ENCODE results near the gene GRIN3A.
"Not testable (repeated sequence)": the region's sequence is repeated elsewhere in the genome, so short reads cannot be mapped to it uniquely, and the experiment has no call there.

Gene GRIN3A

DNA sequence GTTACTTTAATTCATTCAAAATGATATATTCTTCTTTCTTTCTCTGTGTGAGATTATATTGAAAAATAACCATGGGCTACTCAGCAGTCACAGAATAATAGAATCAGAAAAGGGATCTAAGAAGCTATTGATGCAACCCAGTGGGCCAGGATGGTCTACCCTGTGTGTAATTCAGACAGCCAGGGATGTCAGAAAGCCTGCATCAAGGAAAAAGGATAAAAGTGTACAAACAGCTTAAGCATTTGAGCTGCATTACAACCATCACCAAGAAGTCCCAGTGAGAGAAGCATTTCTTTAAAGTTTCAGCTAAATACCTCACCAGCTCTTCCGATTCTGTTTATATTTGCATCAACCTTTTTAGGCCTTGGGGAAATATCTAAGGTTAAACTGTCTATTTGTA is 105.8 kb downstream of the GRIN3A start:
- no peak for DNase-seq (ENCODE audit: low spot score)

DNA sequence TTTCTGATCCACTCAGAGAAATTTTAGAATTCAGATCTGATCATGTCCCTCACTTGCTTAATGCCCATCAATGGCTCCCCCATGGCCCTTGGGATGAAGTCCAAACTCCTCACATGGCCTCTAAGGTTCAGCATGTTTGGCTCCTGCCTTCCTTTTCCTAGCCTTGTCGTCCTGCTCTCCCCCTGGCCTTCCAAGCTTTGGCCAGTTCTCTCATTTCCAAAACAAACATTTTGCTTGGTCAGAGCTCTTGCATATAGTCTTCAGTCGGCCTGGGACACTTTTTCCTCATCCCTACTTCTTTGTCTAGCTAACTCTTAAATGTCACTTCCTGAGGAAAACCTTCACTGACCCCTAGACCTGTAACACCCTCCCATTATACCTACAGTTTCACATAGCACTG is 106.6 kb downstream of the GRIN3A start:
- DNase-seq (ENCODE audit: low spot score) = no peak

DNA sequence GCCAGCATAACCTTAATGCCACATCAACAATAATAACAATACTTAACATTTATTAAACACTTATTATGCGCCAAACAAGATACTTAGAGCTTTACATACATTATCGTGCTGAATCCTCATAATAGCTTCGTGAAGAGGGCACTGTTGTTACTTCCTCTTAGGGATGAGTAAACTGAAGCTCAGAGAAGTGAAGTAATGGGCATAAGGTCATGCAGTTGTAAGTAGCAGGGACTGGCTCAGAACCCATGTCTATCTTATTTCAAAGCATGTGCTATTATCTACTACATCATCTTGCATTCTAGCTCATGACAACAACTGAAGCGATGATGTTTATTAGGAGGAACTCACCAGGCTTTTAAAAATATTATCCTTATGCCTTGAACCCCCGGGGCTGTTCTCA is 108.8 kb downstream of the GRIN3A start:
- DNase-seq (ENCODE audit: low spot score) = no peak

DNA sequence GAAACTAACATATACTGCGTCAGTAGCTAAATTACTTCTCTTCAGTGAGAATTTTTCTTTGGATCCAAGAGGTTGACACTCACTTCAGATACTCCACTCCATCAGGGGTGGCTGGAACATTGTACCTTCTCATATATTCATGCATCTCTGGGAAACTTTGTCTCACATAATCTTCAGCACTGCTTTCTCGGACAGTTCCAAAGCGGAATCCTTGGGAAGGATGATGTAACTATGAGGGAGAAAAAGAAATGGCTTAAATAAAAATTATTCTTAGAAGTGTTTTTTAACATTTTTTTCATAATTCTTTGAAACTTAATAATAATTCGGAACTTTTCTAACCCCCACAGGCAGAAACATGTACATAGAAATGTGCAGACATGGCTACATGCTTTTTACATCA is 110.3 kb downstream of the GRIN3A start:
- no peak for DNase-seq (ENCODE audit: low spot score)

DNA sequence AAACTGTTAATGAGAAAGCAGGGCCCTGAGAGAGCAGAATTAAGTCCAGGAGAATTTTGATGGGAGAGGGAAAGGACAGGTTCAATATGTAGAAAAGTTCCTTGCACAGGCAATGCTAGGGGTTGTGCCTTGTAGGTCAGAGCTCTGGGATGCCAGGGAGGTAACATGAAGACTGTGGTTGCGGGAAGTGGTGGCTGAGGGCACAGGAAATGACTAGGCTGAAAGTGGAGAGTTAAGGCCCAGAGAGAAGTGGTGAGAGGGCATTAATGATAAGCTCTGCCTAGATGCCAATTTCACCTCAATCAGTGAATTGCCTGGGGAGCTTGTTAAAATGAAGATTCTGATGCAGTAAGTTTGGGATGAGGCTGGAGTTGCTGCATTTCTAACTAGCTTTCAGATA is 112.2 kb downstream of the GRIN3A start:
- no peak for DNase-seq (ENCODE audit: low spot score)

DNA sequence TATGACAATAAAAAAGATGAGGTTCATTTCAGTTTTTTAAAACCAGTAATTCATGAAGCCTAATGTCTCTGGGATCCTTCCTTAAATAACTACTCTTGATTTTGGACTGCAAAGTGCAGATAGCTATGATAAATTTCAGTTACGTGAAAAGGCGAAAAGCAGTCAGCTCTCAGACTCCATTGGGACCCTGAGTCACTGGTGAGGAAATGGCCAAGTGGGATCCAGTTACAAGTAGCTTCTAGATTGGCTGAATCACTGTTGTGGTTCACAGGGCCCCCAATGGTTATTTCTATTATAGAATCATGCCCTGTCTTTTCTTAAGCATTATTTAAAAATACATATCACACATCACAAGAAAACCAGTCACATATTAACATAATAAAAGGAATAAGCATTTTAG is 112.6 kb downstream of the GRIN3A start:
- DNase-seq (ENCODE audit: low spot score) = no peak

DNA sequence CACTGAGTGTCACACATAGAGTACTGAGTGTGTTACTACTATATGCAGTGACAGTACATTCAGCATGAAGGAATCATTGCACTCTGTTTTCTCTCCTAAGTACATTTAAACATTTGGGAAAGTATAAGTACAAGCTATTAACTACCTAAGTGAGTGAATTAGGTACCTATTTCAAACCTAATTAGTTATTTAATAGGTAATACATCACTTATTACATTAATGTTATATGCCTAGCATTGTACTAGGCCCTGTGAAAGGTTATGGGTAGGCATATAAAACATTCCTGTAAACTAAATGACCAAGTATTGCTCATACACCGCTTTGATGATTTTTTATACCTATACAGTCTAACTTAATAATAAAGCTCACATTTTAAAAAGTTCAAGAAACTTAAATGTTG is 118.0 kb downstream of the GRIN3A start:
- DNase-seq (ENCODE audit: low spot score) = no peak

DNA sequence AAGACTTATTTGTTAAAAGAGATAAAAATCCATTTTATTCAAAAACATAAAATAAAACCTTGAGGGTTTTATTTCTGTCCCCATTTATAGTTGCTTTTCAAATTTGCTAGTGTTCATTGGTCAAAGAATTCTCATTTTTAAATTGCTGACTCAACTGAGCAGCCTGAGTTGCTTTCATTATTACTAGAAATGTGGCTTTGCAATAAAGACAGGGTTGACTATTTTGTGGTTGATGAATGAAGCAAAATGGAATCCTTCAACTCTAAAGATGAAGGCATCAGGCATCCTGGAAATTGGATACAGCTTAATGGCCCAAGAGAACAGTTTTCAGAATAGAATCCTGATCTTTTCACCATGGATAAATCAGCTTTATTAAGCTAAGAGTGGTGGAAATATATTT is 119.7 kb downstream of the GRIN3A start:
- DNase-seq (ENCODE audit: low spot score) = no peak

DNA sequence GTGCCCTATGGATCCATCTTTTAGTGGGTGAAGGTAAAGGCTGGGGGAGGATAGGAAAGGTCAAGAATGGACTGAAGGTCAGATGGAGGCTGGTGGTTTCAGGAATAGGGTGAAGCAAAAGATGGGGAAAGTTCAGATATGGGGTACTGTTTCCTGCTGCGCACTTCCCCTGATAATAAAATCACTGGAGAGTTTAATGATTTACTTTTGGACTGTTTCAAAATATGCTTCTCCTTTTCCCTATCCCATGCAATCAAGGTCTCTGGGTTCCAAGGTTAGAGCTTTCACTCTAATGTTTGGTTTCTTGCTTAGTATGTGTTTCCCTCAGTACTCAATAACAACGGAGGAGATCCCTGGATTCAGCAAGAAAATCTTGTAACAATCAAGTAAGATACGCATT is 132.9 kb downstream of the GRIN3A start:
- no peak for DNase-seq (ENCODE audit: low spot score)

DNA sequence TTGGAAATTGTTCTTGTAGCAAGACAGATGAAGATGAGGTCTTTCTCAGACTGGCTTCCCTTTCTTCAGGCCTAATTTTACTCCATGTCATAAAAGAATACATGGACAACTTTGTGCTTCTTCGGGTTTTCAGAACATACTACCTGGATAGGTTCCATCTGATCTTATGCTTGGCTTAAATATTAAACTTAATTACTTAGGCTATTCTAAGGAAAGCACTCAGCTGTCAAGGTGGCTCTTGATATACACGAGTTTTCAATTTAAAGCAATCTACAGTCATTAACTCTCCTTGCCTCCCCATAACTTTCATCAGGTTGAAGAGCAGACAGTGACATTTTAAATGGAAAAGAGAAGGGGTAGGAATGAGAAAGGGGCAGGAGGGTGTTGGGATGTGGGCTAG is 134.2 kb downstream of the GRIN3A start:
- DNase-seq (ENCODE audit: low spot score) = no peak

DNA sequence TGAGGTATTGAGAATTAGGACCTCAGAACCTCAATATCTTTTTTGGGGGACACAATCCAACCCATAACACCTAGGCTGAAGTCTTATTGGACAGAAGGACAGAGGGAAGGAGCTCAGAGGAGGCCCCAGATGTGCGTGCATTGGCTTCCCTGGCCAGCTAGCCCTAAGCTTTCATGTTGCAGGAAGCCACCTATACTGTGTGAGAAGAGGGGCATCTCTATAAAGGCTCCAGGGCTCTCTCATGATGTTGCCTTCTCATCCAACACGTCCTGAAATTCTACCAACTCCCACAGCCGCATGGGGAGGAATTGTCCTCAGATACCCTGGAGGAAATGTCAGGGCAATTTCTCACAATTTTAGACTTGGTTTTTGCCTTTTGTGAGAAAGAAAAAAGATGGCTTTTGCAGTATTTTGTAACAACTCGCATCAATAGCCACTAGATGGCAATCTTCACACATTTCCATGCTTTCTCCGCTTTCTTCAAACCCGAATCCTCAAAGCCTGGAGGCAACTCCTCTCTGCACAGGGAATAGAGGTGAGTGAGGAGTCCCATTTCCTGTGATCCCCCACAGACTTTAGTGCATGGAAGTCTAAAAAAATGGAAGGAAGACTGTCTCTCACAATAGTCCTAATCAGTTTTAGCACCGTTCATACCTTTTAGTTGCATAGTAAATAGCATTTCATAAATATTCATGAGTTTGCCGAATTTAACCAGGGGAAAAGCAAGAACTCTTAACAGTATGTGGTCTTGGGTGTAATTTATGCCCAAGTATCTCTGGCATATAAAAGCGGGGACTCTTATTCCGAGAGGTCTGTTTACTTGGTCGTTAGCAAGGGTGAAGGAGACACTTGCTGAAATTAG is 136.3 kb downstream of the GRIN3A start:
- peak; percentile 49 for DNase-seq (ENCODE audit: low spot score)

DNA sequence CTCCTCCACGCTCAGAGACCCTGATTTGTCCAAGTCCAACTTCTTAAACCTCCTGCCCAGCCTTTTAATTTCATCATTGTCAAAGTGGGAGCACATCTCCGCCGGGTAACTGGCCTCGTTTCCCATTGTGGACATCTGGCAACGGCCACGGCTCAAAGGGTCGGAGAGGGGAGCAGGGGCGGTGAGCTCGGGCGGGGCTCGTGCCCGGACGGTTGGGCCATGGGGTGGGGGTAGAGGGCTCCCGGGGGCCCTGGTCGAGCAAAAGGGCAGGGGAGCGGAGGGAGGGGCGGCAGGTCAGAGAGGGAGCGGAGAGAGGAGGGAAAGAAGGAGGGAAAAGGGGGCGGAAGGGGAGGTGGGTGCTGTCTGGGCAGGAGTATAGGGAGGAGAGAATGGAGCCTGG is 143.7 kb downstream of the GRIN3A start, which contains the start of gene PPP3R2:
Gene PPP3R2 (minus strand): TSS at position 174 of the 400 bp plus-strand sequence. CDS start 48 bp downstream, at position 126.
- DNase-seq (ENCODE audit: low spot score) = no peak

DNA sequence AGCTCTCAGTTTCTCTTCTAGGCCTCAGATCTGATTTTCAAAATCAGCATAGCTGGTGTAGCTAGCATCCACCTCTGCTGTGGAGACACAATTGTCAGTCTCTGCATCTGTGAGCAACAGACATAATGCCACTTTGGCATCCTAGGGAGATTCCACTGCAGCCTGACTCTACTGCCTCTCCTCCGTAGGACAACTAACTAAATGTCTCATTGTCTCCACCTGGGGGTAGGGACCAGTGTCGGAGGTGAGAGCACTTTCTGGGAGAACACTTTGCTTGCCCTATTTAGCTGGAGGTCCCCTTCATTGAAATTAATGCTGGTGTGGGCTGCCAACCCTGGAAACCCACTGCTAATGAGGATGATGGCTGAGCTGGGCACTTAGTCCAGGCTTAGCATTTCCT is 145.1 kb downstream of the GRIN3A start:
- DNase-seq (ENCODE audit: low spot score) = no peak

DNA sequence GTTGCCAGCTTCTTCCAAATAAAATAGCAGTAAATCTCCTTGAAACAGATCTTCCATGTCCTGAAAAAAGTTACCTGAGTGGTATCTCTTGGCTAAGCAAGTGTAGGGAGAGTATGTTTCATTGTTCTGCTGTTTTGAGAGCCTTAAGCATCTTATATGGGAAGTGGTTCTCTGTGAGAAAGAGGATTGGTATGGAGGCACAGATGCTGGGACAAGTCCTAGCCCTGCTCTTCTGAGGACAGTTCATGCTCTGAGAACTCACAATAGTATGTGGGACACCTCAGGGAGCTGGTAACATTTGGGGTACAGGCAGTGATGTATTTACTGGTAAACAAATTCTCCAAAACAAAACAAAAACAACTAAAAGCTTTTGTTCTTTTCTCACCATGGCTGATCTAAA is 145.7 kb downstream of the GRIN3A start:
- no peak for DNase-seq (ENCODE audit: low spot score)

DNA sequence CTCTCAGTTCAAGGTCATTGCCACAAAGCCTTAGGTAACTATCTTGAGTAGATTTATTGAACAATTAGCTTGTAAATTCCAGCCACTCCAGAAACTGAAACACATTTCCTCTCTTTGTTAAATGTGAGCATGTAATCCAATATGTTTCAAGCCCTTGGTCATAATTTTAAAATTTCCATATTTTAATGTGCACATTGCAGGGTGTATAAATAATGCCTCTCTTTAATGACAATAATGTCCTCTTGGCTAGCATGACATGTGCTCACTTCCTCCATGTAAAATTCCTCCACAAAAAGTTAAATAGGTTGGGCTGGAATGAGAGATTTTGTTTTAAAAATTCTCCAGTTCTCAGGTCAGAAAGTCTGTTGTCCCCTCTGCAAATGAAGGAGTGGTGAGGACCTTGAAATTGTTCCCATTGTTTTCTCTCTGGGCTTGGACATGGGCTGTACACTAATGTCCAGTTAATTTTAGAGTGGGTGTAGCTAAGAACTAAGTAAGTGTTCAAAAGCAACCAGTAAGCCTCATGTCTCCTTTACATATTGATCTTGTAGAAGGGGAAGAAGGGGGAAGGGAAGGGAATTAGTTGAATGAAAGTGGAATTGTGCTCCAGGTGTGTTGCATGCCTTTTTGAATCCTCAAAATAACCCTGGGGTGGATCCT is 146.5 kb downstream of the GRIN3A start:
- no peak for DNase-seq (ENCODE audit: low spot score)

DNA sequence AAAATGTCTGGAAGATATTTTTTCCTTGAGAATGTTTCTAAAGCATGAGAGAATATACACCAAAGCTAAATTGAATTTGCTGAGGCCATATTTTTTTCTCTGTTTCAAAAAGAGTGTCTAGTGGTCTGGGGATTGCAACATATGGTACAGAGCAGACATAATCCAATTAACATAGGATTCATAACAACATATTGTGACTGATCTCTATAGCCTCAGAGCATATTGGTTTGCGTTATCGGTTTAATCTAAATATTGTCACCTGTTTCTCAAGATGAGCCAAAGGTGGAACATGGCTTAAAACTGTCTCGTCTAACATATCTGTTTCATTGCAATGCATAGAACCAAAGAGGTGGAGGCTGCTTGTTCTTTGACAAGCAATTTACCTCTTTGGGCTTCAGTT is 147.5 kb downstream of the GRIN3A start:
- no peak for DNase-seq (ENCODE audit: low spot score)

DNA sequence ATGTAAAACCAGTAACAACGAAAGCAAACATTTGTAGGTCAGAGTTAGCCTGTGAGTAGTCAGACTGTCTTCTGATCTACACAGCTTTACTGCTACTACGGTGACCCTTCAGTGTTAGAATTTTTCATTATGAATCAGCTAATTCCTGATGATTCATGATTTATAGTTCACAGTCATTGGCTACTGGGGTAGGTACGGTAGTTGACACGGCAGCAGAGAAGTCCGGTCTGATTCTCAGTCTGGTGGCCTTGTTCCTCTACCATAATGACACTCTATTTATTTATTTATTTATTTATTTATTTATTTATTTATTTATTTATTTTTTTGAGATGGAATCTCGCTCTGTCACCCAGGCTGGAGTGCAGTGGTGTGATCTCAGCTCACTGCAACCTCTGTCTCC is 148.4 kb downstream of the GRIN3A start:
- DNase-seq (ENCODE audit: low spot score) = not testable (repeated sequence)

DNA sequence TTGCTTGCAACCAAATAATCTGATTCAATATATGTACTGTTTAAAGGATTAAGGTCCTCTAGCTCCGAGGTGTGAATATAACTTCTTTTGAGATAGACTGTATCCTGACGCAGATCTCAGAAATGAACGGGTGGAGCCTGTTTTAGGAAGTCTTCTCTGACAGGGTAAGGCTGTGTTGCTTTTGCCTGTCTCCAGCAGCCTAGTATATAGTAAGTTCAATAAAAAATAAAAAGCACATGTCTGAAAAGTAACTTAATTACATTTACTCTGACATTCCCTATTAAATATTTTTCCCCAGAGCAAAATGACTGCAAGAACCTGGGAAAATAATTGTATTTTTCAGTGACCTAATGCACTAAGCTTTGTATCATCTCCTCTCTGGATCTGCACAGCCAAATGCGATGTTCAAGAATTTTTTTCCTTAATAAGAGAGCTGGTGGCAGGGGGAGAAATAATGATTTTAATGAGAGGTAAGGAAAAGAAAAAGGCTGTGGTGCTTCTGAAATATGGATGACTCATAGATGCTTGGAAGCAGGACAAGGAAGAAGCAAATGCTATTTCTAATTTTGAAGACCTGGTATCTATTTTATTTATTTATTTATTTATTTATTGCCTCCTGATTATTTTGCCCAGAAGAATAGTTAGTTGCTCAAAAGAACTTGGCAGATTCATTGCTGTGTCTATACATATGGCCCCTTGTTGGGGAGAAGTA is 151.0 kb downstream of the GRIN3A start:
- DNase-seq (ENCODE audit: low spot score) = no peak

DNA sequence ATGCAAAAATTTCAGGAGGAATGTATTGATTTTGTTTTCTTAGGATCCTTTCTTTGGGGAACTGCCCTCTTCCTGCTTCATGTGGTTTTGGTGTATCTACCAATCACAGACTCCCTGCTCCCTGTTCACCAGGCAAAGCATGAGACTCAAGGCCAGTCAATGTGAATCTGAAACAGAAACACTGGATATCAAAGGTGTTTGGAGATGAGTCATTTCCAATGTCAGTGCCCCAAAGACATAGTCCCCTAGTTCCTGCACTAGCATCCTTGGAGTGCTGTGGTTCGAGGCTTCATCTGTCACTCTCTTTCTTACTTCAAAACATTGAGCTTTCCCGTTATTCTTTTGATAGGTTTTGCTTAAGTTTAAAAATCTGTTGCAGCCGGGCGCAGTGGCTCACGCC is 151.8 kb downstream of the GRIN3A start:
- no peak for DNase-seq (ENCODE audit: low spot score)

DNA sequence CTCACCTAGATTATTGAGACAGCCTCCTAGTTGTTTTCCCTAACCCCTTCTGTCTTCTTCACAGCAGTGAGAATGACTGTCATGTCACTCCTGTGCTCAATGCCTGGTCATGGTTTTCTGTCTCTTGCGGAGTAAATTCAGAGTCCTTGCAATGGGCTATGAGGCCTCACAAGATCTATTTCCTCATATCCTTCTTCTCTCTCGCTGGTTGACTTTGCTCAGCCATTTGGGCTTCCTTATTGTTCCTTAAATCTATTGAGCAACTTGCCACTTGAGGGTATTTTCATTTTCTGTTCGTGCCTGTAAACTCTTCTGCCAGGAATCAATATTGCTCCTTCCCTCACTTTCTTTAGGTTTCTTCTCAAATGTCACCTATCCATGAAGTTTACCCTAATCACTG is 152.7 kb downstream of the GRIN3A start:
- DNase-seq (ENCODE audit: low spot score) = no peak

DNA sequence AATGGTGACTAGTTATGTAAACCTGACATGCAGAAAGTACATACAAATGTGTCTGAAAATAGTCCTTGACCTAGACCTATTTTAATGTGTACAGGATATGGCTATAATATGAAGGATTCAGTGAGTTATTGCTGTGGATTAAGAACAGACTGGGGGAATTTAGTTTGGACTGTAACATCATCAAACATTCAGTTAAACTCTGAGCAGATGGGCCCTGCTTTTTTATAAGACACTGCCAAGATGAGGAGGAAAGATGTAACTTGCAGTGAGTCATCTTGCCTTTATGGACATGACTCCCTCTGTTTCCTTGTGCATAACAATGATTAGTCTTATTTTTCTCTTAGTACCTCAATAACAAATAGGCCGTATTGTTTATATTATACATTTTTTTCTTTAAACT is 155.9 kb downstream of the GRIN3A start:
- no peak for DNase-seq (ENCODE audit: low spot score)

DNA sequence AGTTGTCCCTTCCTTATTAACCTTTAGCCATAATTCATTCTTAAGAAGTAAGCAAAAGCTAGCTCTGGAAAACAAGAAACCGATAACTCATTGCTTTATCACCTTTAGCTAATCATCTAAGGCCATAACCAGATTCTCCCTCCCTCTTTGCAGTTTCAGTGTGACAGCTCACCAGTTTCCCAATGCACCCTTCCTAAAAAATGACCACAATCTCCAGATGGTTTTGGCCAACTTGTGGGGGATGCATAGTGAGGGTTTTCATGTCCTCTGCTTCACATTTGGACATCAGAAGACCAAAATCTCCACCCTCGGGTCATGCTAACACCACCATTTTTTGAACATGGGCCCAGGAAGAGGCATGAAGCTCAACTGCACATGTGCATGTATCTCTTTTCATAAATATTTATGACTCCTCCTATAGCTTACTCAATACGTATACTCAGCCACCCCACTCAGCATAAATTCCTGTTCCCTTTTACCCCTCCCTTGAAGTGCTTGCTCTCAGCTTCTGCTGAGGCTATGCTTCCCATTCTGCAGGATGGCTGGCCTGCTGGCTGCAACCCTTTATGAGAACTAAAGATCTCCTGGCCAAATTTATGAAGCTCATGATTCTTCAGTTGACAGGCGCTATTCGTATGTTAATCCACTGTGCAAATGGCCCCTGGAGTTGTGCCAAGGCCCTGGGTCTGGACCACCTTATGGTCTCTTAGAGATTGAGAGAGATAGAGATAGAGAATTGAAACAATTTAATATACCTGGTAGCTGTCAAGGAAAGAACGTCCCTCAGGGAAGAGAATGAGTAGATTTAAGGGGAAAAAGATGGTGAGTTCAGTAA is 158.5 kb downstream of the GRIN3A start:
- no peak for DNase-seq (ENCODE audit: low spot score)
